ENCODE measurements around the gene RRP9. TPM values are rescaled to one million over a fixed set of nuclear protein-coding genes. Genes with fewer than 3 reads are reported as not detected.
A peak's percentile ranks its signal among the peaks of the same experiment; 100 is the strongest.

Gene RRP9
- total RNA-seq, 1 donor from 2014 or later, result 10.5 TPM

GRCh38 chr3:51946796-51947195, 5.1 kb upstream of the RRP9 start:
- no peaks in the 10 kb centered on the region for H3F3A ChIP-seq (ENCODE audit: low read depth)
- peaks cover 3% of the 10 kb centered on the region for H3K4me1 ChIP-seq
- TF ChIP-seq CTCF (IDR thresholded peaks at IDR 0.05) (no peak), EZH2phosphoT487 (IDR thresholded peaks at IDR 0.05) (no peak), EZH2 (IDR thresholded peaks at IDR 0.05) (no peak)
- no peak overlapping the region for H3K4me3 ChIP-seq
- no peak overlapping the region for H3K9ac ChIP-seq
- H3K9me3 ChIP-seq (ENCODE audit: low read depth), result no peaks in the 10 kb centered on the region
- H4K20me1 ChIP-seq (ENCODE audit: low read depth), result no peaks in the 10 kb centered on the region
- H3K4me2 ChIP-seq, result no peak overlapping the region
- H3K27me3 ChIP-seq, result peaks cover 46% of the 10 kb centered on the region
- no peaks in the 10 kb centered on the region for H3K79me2 ChIP-seq (ENCODE audit: low read depth)
- no peaks in the 10 kb centered on the region for H3K36me3 ChIP-seq
- Mint-ChIP-seq H3K4me3 (no peak overlapping the region), H3K27ac (no peak overlapping the region), H3K4me1 (no peaks in the 10 kb centered on the region), H3K27me3 (ENCODE audit: insufficient read depth, low read depth) (peaks cover 10% of the 10 kb centered on the region), H3K9me3 (no peaks in the 10 kb centered on the region), H3K36me3 (no peaks in the 10 kb centered on the region)
- H2AFZ ChIP-seq (replicated peaks), result no peak overlapping the region
- no peak for DNase-seq (ENCODE audit: low spot score)
- no peak overlapping the region for H3K27ac ChIP-seq

GRCh38 chr3:51945926-51946705, 4.4 kb upstream of the RRP9 start:
- H3K9me3 ChIP-seq (ENCODE audit: low read depth), result no peaks in the 10 kb centered on the region
- no peak overlapping the region for H3K4me3 ChIP-seq
- no peak for TF ChIP-seq EZH2phosphoT487 (IDR thresholded peaks at IDR 0.05)
- no peak for TF ChIP-seq EZH2 (IDR thresholded peaks at IDR 0.05)
- TF ChIP-seq CTCF (IDR thresholded peaks at IDR 0.05), result no peak
- no peaks in the 10 kb centered on the region for H3K9me3 Mint-ChIP-seq
- H4K20me1 ChIP-seq (ENCODE audit: low read depth), result peaks cover 3% of the 10 kb centered on the region
- H3K9ac ChIP-seq, result no peak overlapping the region
- peaks cover 39% of the 10 kb centered on the region for H3K27me3 ChIP-seq
- peaks cover 3% of the 10 kb centered on the region for H3K4me1 ChIP-seq
- H2AFZ ChIP-seq (replicated peaks), result no peak overlapping the region
- no peak for DNase-seq (ENCODE audit: low spot score)
- H3K79me2 ChIP-seq (ENCODE audit: low read depth), result peaks cover 4% of the 10 kb centered on the region
- no peaks in the 10 kb centered on the region for H3K36me3 Mint-ChIP-seq
- H3K36me3 ChIP-seq, result no peaks in the 10 kb centered on the region
- no peak overlapping the region for H3K4me2 ChIP-seq
- no peak overlapping the region for H3K27ac ChIP-seq
- H3K4me3 Mint-ChIP-seq, result no peak overlapping the region
- peaks cover 8% of the 10 kb centered on the region for H3K27me3 Mint-ChIP-seq (ENCODE audit: insufficient read depth, low read depth)
- no peaks in the 10 kb centered on the region for H3F3A ChIP-seq (ENCODE audit: low read depth)
- peak overlapping the region; percentile 57 for H3K27ac Mint-ChIP-seq
- H3K4me1 Mint-ChIP-seq, result peaks cover 2% of the 10 kb centered on the region

- no peak overlapping the region for H3K4me3 ChIP-seq
- H2AFZ ChIP-seq (replicated peaks), result no peak overlapping the region
- H3F3A ChIP-seq (ENCODE audit: low read depth), result no peaks in the 10 kb centered on the region
- H3K9me3 Mint-ChIP-seq, result no peaks in the 10 kb centered on the region
- no peak overlapping the region for H3K4me2 ChIP-seq
- no peaks in the 10 kb centered on the region for H3K9me3 ChIP-seq (ENCODE audit: low read depth)
- peaks cover 8% of the 10 kb centered on the region for H3K27me3 Mint-ChIP-seq (ENCODE audit: insufficient read depth, low read depth)
- no peak overlapping the region for H3K27ac Mint-ChIP-seq
- H3K36me3 Mint-ChIP-seq, result no peaks in the 10 kb centered on the region
- peaks cover 11% of the 10 kb centered on the region for H4K20me1 ChIP-seq (ENCODE audit: low read depth)
- H3K4me1 ChIP-seq, result peaks cover 11% of the 10 kb centered on the region
- TF ChIP-seq EZH2 (IDR thresholded peaks at IDR 0.05), result no peak
- no peak for TF ChIP-seq CTCF (IDR thresholded peaks at IDR 0.05)
- no peak for TF ChIP-seq EZH2phosphoT487 (IDR thresholded peaks at IDR 0.05)
- no peak overlapping the region for H3K27ac ChIP-seq
- peaks cover 11% of the 10 kb centered on the region for H3K4me1 Mint-ChIP-seq
- peaks cover 12% of the 10 kb centered on the region for H3K79me2 ChIP-seq (ENCODE audit: low read depth)
- DNase-seq (ENCODE audit: low spot score), result no peak
- H3K9ac ChIP-seq, result no peak overlapping the region
- no peaks in the 10 kb centered on the region for H3K36me3 ChIP-seq
- H3K27me3 ChIP-seq, result peaks cover 30% of the 10 kb centered on the region
- no peak overlapping the region for H3K4me3 Mint-ChIP-seq
Measured at GRCh38 chr3:51945031-51945840, 3.5 kb upstream of the RRP9 start.

All from neural progenitor cell (in vitro differentiated cells).